HCT116 (cell line): ENCODE data around the gene IL31. TPM values are rescaled to one million over a fixed set of nuclear protein-coding genes. Genes with fewer than 3 reads are reported as not detected.

Experiments used
- ATAC-seq: fragments of 200-7000 bp; cut with Tn5 transposase; 2 replicates; pipeline ENCODE4 v1.9.1; 2020; ENCODE audit warnings: mild to moderate bottlenecking, moderate library complexity
- BruUV-seq: library from RNA; stranded (reverse); fragments of 400-500 nt; replicated peaks from 2 replicates; lab custom pipeline; 2021; lab: Mats Ljungman, UMichigan
- CTCF ChIA-PET: fragments of 300-600 bp; sonication (Branson Sonifier 250); formaldehyde crosslinking; loops from one replicate; lab custom pipeline; 2021; ENCODE audit warnings: antibody characterized with exemption; lab: Charles Lee
- POLR2A ChIA-PET: fragments of 300-600, 350-600 bp; sonication (Branson Sonifier 250); formaldehyde crosslinking; loops from one replicate; lab custom pipeline; 2021; ENCODE audit warnings: antibody characterized with exemption; lab: Charles Lee
- RAD21 ChIA-PET, 2 experiments: fragments of 300-600 bp; sonication (Branson Sonifier 250); formaldehyde crosslinking; loops; one replicate each; lab custom pipeline; 2023; ENCODE audit warnings: low total read pairs in 2 of 2; ENCODE audit not compliant: uncharacterized antibody in 2 of 2, unreplicated experiment in 2 of 2, low non-redundant PET in 1 of 2; lab: Charles Lee
- DNase-seq: peaks from one replicate; pipeline ENCODE4 v3.0.0-alpha.2; 2010; ENCODE audit warnings: low read depth, low spot score
- H2AFZ ChIP-seq: fragments of 200-600 bp; shearing (Covaris generic), sonication (generic); 2 replicates; pipeline ENCODE4 v1.6.1; 2017; ENCODE audit warnings: low read depth, mixed run types, mixed read lengths, antibody characterized with exemption, low read length; ENCODE audit not compliant: poor library complexity, severe bottlenecking
- H3K27ac ChIP-seq: 2 replicates; pipeline ENCODE4 v1.5.1; 2012; ENCODE audit warnings: low read depth, low read length
- H3K27me3 ChIP-seq: fragments of 200-600 bp; sonication (generic); 2 replicates; pipeline ENCODE4 v1.6.1; 2016; ENCODE audit warnings: mixed run types, low read length, mixed read lengths; ENCODE audit not compliant: insufficient read depth
- H3K36me3 ChIP-seq, 2 experiments: fragments of 200-500 bp in 1 of 2; fragments of 200-600 bp in 1 of 2; sonication (Bioruptor generic) in 1 of 2; sonication (generic) in 1 of 2; 2 replicates each; pipeline versions ENCODE4 v1.5.1 to v1.6.1; 2014 to 2016; ENCODE audit warnings: low read length in 2 of 2, inconsistent platforms in 1 of 2, mixed read lengths in 1 of 2, mixed run types in 1 of 2; ENCODE audit not compliant: insufficient read depth in 2 of 2, control insufficient read depth in 1 of 2
- H3K4me1 ChIP-seq, 2 experiments: fragments of 200-600 bp in 1 of 2; sonication (generic) in 1 of 2; 2 replicates each; pipeline versions ENCODE4 v1.5.1 to v1.6.1; 2012 to 2017; ENCODE audit warnings: low read length in 2 of 2, inconsistent platforms in 1 of 2, mild to moderate bottlenecking in 1 of 2, mixed read lengths in 1 of 2, mixed run types in 1 of 2, moderate library complexity in 1 of 2; ENCODE audit not compliant: insufficient read depth in 2 of 2, control insufficient read depth in 1 of 2
- H3K4me2 ChIP-seq: fragments of 200-600 bp; sonication (generic); 2 replicates; pipeline ENCODE4 v1.6.1; 2017; ENCODE audit warnings: mixed run types, low read length, mixed read lengths
- H3K4me3 ChIP-seq, 2 experiments: fragments of 200-600 bp in 1 of 2; sonication (generic) in 1 of 2; replicated peaks in 1 of 2; 2 replicates each; pipeline ENCODE4 v1.5.1; 2011 to 2016; ENCODE audit warnings: low read length in 2 of 2, control low read depth in 1 of 2, low read depth in 1 of 2, mild to moderate bottlenecking in 1 of 2, mixed read lengths in 1 of 2, mixed run types in 1 of 2
- H3K79me2 ChIP-seq: fragments of 200-600 bp; sonication (generic); 2 replicates; pipeline ENCODE4 v1.6.1; 2017; ENCODE audit warnings: mild to moderate bottlenecking, mixed run types, low read length, moderate library complexity, mixed read lengths; ENCODE audit not compliant: insufficient read depth
- H3K9ac ChIP-seq: fragments of 200-600 bp; sonication (generic); 2 replicates; pipeline ENCODE4 v1.6.1; 2016; ENCODE audit warnings: low read length, mixed read lengths
- H3K9me2 ChIP-seq: fragments of 200-600 bp; sonication (generic), shearing (Covaris generic); 2 replicates; pipeline ENCODE4 v1.6.1; 2017; ENCODE audit warnings: mixed run types, mild to moderate bottlenecking, moderate library complexity; ENCODE audit not compliant: insufficient read depth
- H3K9me3 ChIP-seq, 2 experiments: fragments of 200-500 bp in 1 of 2; fragments of 200-600 bp in 1 of 2; sonication (Bioruptor generic) in 1 of 2; sonication (generic) in 1 of 2; 2 replicates each; pipeline ENCODE4 v1.6.1; 2014 to 2017; ENCODE audit warnings: low read length in 2 of 2, mixed read lengths in 2 of 2, inconsistent platforms in 1 of 2, low read depth in 1 of 2, mild to moderate bottlenecking in 1 of 2, mixed run types in 1 of 2, moderate library complexity in 1 of 2; ENCODE audit not compliant: control insufficient read depth in 1 of 2, insufficient read depth in 1 of 2
- H4K20me1 ChIP-seq: fragments of 200-600 bp; sonication (generic), shearing (Covaris generic); 2 replicates; pipeline ENCODE4 v1.6.1; 2017; ENCODE audit warnings: mixed run types, mild to moderate bottlenecking, moderate library complexity; ENCODE audit not compliant: insufficient read depth
- JUND ChIP-seq: IDR thresholded peaks from 2 replicates; pipeline ENCODE4 v1.6.1; 2012
- RAD21 ChIP-seq: IDR thresholded peaks from 2 replicates; pipeline ENCODE4 v1.6.1; 2012; ENCODE audit warnings: low read depth, mild to moderate bottlenecking
- intact Hi-C: fragments of 100-400 bp; cut with micrococcal nuclease; formaldehyde crosslinking; loops from 2 replicates; pipeline ENCODE4 v1.10.0; 2022
- total RNA-seq: library from RNA; stranded (reverse); gene quantifications from one replicate; pipeline ENCODE4 v1.2.1, GENCODE V29; 2021; ENCODE audit not compliant: unreplicated experiment
- TF ChIP-seq, protein P1 (sequence below), 3 experiments: fragments of 200-600 bp in 1 of 3; sonication (generic) in 1 of 3; IDR thresholded peaks in 2 of 3; conservative IDR thresholded peaks in 1 of 3; 2 replicates each; pipeline ENCODE4 v1.5.1; 2012 to 2017; ENCODE audit warnings: low read depth in 2 of 3, low read length in 2 of 3, antibody characterized with exemption in 1 of 3, borderline replicate concordance in 1 of 3, control low read depth in 1 of 3, mild to moderate bottlenecking in 1 of 3, mixed read lengths in 1 of 3, mixed run types in 1 of 3, moderate library complexity in 1 of 3; ENCODE audit not compliant: insufficient read depth in 1 of 3
- TF ChIP-seq, protein P2 (sequence below): IDR thresholded peaks from 2 replicates; pipeline ENCODE4 v1.6.1; 2012
- TF ChIP-seq, protein P3 (sequence below): IDR thresholded peaks from 2 replicates; pipeline ENCODE4 v1.6.1; 2011; ENCODE audit warnings: mild to moderate bottlenecking, low read length, moderate library complexity; ENCODE audit not compliant: insufficient replicate concordance; ENCODE audit errors: extremely low read depth

IL31 gene
- total RNA-seq, 1 experiment from 2014 or later, result not detected

DNA sequence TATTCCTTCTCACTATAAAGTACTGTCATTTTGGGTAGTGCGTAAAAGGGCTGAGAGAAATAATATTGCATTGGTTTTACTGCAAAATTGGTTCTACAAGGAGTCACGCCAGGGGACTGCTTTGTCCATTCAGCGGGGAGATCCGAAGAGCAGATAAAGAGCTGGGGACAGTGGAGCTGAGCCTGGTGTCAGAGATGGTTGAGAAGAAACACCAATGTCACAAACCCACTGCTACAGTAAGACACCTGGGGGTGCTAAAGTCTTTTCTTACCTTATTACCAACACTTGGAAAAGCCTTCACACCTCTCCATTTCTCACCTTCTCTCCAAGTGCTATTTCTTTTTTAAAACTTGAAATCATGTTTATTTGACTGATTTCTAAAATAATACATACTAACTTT is 14.1 kb downstream of the IL31 start:
- H3K4me3 ChIP-seq, result no peak overlapping the region
- no peaks in the 10 kb centered on the region for H3K79me2 ChIP-seq
- ATAC-seq, result no peak; the same call in 1 of the 2 replicates
- H3K9ac ChIP-seq, result no peak overlapping the region
- no peak overlapping the region for H3K4me2 ChIP-seq
- intact Hi-C loops, result no loop called here
- H3K27me3 ChIP-seq, result no peaks in the 10 kb centered on the region
- TF ChIP-seq, protein P1, sequence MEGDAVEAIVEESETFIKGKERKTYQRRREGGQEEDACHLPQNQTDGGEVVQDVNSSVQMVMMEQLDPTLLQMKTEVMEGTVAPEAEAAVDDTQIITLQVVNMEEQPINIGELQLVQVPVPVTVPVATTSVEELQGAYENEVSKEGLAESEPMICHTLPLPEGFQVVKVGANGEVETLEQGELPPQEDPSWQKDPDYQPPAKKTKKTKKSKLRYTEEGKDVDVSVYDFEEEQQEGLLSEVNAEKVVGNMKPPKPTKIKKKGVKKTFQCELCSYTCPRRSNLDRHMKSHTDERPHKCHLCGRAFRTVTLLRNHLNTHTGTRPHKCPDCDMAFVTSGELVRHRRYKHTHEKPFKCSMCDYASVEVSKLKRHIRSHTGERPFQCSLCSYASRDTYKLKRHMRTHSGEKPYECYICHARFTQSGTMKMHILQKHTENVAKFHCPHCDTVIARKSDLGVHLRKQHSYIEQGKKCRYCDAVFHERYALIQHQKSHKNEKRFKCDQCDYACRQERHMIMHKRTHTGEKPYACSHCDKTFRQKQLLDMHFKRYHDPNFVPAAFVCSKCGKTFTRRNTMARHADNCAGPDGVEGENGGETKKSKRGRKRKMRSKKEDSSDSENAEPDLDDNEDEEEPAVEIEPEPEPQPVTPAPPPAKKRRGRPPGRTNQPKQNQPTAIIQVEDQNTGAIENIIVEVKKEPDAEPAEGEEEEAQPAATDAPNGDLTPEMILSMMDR (IDR thresholded peaks at IDR 0.05 in 2 of 3, conservative IDR thresholded peaks at IDR 0.05 in 1 of 3; ENCODE audit: borderline replicate concordance in 1 of 3, insufficient read depth in 1 of 3, low read depth in 2 of 3, low read length in 2 of 3), result peak; percentile 5 to 22 (median 17); a peak in 4 of 6 replicates
- TF ChIP-seq, protein P2, sequence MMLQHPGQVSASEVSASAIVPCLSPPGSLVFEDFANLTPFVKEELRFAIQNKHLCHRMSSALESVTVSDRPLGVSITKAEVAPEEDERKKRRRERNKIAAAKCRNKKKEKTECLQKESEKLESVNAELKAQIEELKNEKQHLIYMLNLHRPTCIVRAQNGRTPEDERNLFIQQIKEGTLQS, result no peak
- TF ChIP-seq RAD21 (peak; percentile 50), JUND (no peak)
- TF ChIP-seq, protein P3, sequence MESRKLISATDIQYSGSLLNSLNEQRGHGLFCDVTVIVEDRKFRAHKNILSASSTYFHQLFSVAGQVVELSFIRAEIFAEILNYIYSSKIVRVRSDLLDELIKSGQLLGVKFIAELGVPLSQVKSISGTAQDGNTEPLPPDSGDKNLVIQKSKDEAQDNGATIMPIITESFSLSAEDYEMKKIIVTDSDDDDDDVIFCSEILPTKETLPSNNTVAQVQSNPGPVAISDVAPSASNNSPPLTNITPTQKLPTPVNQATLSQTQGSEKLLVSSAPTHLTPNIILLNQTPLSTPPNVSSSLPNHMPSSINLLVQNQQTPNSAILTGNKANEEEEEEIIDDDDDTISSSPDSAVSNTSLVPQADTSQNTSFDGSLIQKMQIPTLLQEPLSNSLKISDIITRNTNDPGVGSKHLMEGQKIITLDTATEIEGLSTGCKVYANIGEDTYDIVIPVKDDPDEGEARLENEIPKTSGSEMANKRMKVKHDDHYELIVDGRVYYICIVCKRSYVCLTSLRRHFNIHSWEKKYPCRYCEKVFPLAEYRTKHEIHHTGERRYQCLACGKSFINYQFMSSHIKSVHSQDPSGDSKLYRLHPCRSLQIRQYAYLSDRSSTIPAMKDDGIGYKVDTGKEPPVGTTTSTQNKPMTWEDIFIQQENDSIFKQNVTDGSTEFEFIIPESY, result no peak
- TF ChIP-seq, all 23 proteins: peak for 2
- BruUV-seq, result no TSS peak
- ChIA-PET RAD21 (no interaction called here), CTCF (no interaction called here), POLR2A (no interaction called here)
- Histone ChIP-seq H3K9me2 (no peaks in the 10 kb centered on the region), H2AFZ (no peak overlapping the region), H3K36me3 (no peaks in the 10 kb centered on the region), H3K9me3 (no peaks in the 10 kb centered on the region), H3K4me1 (no peaks in the 10 kb centered on the region), H4K20me1 (no peaks in the 10 kb centered on the region), H3K27ac (no peak overlapping the region)
- DNase-seq, result no peak
